Endothelial cell (in vitro differentiated cells): ENCODE results near the gene ZNF439. TPM values are rescaled to one million over a fixed set of nuclear protein-coding genes. Genes with fewer than 3 reads are reported as not detected.
A peak's percentile ranks its signal among the peaks of the same experiment; 100 is the strongest.
"Not testable (repeated sequence)": the region's sequence is repeated elsewhere in the genome, so short reads cannot be mapped to it uniquely, and the experiment has no call there.

ENCODE experiments used
- DNase-seq: peaks from one replicate; pipeline ENCODE4 v3.0.0; 2021; ENCODE audit warnings: low spot score
- H3K27ac Mint-ChIP-seq: one replicate; pipeline ENCODE4 v1.8.0; 2021; ENCODE audit warnings: mixed read lengths, inconsistent platforms; ENCODE audit not compliant: unreplicated experiment
- H3K27me3 Mint-ChIP-seq: one replicate; pipeline ENCODE4 v1.8.0; 2021; ENCODE audit warnings: mild to moderate bottlenecking, moderate library complexity, mixed read lengths, inconsistent platforms; ENCODE audit not compliant: unreplicated experiment
- H3K36me3 Mint-ChIP-seq: one replicate; pipeline ENCODE4 v1.8.0; 2021; ENCODE audit warnings: mild to moderate bottlenecking, low read depth, mixed read lengths, inconsistent platforms; ENCODE audit not compliant: unreplicated experiment
- H3K4me1 Mint-ChIP-seq: one replicate; pipeline ENCODE4 v1.8.0; 2021; ENCODE audit warnings: mild to moderate bottlenecking, mixed read lengths, inconsistent platforms; ENCODE audit not compliant: unreplicated experiment
- H3K4me3 Mint-ChIP-seq: one replicate; pipeline ENCODE4 v1.8.0; 2021; ENCODE audit warnings: mild to moderate bottlenecking, mixed read lengths, inconsistent platforms; ENCODE audit not compliant: unreplicated experiment
- H3K9me3 Mint-ChIP-seq: one replicate; pipeline ENCODE4 v1.8.0; 2021; ENCODE audit warnings: mixed read lengths, inconsistent platforms; ENCODE audit not compliant: unreplicated experiment
- total RNA-seq: library from RNA; stranded (reverse); fragmentation: NEBNext Ultra II Directional; extraction: Animal tissue kit (Norgen Biotek cat#: 25700); gene quantifications from one replicate; pipeline ENCODE4 v1.2.1, GENCODE V29; 2021; ENCODE audit not compliant: unreplicated experiment
- TF ChIP-seq, protein P1 (sequence below): fragments of 200-600 bp; sonication (generic); IDR thresholded peaks from one replicate; pipeline ENCODE4 v1.5.0; 2021; ENCODE audit warnings: antibody characterized with exemption; ENCODE audit not compliant: unreplicated experiment

ZNF439 gene
- total RNA-seq, 1 donor from 2014 or later, result 0.18 TPM

DNA sequence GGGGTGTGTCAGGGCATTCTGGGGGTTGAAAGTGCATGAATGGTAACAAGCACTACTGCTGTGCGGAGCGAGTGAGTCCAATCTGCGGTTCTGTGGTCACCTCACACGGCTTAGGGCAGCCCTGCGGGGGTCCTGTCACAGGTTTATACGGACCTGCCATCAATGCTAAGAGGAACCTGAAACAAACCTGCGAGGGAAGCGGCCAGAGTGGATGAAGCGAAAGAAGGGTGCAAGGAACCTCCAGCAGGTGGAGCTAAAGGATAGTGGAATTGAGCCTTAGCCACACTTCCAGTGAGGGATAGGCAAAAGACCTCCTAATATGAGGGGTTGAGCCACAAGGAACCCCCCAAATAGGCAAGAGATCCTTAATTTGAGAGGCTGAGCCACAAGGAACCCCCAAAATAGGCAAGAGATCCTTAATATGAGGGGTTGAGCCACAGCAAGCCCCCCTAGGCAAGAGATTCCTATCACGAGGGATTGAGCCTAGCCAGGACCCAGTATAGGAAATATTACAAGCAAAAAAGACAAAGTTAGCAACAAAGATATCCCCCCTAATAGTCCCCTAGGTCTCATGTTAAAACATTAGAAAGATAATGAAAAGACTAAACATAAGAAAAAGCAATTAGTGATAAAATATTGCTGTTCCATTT lies 32.8 kb downstream of the ZNF439 start:
- TF ChIP-seq, protein P1, sequence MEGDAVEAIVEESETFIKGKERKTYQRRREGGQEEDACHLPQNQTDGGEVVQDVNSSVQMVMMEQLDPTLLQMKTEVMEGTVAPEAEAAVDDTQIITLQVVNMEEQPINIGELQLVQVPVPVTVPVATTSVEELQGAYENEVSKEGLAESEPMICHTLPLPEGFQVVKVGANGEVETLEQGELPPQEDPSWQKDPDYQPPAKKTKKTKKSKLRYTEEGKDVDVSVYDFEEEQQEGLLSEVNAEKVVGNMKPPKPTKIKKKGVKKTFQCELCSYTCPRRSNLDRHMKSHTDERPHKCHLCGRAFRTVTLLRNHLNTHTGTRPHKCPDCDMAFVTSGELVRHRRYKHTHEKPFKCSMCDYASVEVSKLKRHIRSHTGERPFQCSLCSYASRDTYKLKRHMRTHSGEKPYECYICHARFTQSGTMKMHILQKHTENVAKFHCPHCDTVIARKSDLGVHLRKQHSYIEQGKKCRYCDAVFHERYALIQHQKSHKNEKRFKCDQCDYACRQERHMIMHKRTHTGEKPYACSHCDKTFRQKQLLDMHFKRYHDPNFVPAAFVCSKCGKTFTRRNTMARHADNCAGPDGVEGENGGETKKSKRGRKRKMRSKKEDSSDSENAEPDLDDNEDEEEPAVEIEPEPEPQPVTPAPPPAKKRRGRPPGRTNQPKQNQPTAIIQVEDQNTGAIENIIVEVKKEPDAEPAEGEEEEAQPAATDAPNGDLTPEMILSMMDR, result no peak
- H3K27ac Mint-ChIP-seq, result no peak overlapping the region
- H3K4me1 Mint-ChIP-seq, result no peaks in the 10 kb centered on the region
- H3K27me3 Mint-ChIP-seq, result peaks cover 5% of the 10 kb centered on the region
- peak; percentile 8 for DNase-seq
- H3K36me3 Mint-ChIP-seq, result peaks cover 21% of the 10 kb centered on the region
- H3K9me3 Mint-ChIP-seq, result peaks cover 60% of the 10 kb centered on the region
- no peak overlapping the region for H3K4me3 Mint-ChIP-seq

DNA sequence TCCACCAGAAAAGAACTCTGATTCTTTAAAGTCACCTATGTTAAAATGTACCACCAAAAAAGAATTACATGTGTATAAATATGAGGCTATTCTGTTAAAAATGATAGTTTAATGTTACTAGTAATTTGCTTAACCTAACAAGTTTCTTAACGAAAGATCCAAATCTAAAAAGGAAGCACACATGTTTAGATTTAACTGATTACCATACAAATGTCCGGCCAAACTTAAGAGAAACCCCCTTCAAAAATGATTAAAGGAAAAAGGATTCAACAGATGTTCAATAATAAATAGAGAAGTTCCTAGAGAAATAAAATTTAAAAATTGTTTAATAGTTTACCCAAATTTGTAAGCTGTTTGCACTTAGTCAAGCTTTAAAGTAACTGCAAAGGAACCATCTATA lies 34.1 kb downstream of the ZNF439 start:
- Mint-ChIP-seq H3K36me3 (peaks cover 31% of the 10 kb centered on the region), H3K4me3 (no peak overlapping the region), H3K9me3 (peaks cover 71% of the 10 kb centered on the region), H3K27me3 (peaks cover 6% of the 10 kb centered on the region), H3K4me1 (no peaks in the 10 kb centered on the region), H3K27ac (no peak overlapping the region)
- TF ChIP-seq, protein P1, result no peak
- no peak for DNase-seq

DNA sequence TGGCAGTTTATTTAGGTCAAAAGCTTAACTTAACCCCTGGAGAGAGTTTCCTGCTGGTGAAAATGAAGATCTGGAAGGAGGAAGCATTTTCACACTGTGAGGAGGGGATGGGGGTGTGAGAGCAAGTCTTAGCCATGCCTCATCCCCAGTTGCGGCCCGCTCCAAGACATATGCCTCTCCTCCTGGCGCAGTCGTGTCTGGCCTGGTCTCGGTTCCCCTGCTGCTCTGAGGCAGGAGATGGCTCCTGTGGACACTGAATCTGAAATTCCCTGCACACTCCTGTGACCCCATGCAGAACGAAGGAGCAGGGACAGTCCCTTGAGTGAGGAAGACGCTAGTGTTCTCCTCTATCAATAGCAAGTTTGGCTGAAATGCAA lies 38.7 kb downstream of the ZNF439 start:
- H3K4me1 Mint-ChIP-seq, result no peaks in the 10 kb centered on the region
- no peak overlapping the region for H3K27ac Mint-ChIP-seq
- H3K27me3 Mint-ChIP-seq, result peaks cover 2% of the 10 kb centered on the region
- TF ChIP-seq, protein P1, result no peak
- no peak for DNase-seq
- H3K36me3 Mint-ChIP-seq, result peaks cover 28% of the 10 kb centered on the region
- peaks cover 63% of the 10 kb centered on the region for H3K9me3 Mint-ChIP-seq
- peak overlapping the region; percentile 15 for H3K4me3 Mint-ChIP-seq

DNA sequence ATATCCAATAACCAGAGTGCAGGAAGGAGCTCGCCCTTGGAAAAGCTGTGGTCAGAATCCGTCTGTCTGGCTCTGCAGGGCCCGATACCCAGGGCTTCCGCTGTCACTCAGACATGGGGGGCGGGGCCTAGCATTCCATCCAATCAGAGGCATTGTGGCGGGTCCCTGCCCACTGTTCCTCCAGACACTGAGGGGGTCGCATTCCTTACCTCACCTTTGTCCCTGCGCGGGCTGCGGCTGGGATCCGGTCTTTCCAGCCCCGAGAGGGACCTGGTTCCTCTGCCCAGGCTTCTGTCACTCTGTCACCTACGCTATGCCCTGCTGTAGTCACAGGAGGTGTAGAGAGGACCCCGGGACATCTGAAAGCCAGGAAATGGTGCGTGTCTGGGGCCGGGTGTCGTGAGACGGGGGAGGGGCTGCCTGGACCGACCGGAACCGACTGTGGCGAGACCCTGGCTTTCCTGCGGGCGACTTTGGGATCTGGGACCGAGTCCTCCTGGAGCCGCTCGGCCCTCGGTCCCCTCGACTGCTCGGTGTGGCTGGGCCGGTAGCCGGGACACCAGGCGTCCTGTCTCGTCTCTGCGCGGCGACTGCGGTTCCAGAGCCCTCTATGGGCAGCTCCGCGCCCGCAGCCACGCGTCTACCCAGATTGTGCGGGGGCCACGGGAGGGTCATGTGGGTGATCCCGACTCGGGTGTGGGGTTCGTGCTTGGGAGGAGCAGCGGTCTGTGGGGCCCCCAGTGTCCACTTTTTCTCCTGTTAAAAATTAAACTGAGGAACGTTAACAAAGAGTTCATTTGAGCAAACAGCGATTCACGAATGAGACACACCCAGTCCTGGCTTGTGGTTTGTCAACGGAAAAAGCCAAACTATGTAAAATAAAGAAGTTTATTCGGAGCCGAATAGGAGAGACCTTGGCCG lies 39.3 kb downstream of the ZNF439 start, which contains the start of gene ZNF69:
Gene ZNF69 (plus strand): TSS at position 172 of the 921 bp plus-strand sequence. CDS start 142 bp downstream, at position 314.
- Mint-ChIP-seq H3K4me1 (no peaks in the 10 kb centered on the region), H3K4me3 (peak within 1 kb of the TSS; percentile 15), H3K36me3 (peaks cover 28% of the 10 kb centered on the region), H3K9me3 (peaks cover 57% of the 10 kb centered on the region), H3K27me3 (peaks cover 2% of the 10 kb centered on the region), H3K27ac (no peak within 1 kb of the TSS)
- no peak for DNase-seq
- TF ChIP-seq, protein P1, result no peak

DNA sequence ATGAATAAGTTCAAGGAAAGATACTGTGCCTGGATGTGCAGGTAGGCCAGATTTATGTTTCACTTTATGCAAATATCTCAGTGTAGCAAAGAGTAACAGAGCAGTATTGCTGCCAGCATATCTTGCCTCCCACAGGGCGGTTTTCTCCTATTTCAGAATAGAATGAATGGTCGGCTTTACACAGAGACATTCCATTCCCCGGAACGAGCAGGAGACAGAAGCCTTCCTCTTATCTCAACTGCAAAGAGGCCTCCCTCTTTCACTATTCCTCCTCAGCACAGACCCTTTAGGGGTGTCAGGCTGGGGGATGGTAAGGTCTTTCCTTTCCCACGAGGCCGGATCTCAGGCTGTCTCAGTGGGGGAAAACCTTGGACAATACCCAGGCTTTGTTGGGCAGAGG lies 41.4 kb downstream of the ZNF439 start:
- H3K4me3 Mint-ChIP-seq, H3K27me3 Mint-ChIP-seq, DNase-seq, H3K4me1 Mint-ChIP-seq, H3K27ac Mint-ChIP-seq: not testable (repeated sequence)
- Mint-ChIP-seq H3K9me3 (peaks cover 46% of the 10 kb centered on the region), H3K36me3 (peaks cover 21% of the 10 kb centered on the region)
